ENCODE data around the gene RHCE.
"Not testable (repeated sequence)": the region's sequence is repeated elsewhere in the genome, so short reads cannot be mapped to it uniquely, and the experiment has no call there.

DNA sequence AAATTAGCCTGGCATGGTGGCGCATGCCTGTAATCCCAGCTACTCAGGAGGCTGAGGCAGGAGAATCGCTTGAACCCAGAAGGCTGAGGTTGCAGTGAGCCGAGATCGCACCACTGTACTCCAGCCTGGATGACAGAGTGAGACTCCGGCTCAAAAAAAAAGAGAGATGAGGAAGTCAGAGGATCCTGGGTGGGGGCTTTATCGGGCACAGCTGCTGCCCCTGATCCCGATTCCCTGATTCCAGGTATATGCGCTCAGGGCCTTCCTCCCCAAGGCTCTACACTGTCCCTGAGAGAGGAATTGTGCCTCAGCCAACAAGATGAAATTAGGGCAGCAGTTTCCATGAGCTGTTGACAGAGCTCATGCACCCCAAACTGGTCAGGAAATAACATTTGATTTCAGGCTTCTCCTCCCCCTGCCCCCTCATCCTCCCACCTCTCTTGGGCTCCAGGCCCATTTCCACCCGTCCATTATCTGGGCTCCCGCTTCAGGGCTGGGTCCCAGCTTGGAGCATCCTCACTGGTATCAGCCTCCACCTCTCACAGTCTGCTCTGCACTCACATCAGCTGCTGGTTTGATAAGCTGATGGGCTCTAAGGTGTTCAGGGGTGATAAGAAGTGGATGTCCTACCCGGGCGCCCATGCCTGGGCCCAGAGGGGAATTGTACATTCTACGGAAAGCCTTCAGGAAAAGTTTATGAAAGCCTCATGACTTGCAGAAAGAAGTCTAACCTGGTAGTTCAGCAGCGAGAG is 7.6 kb downstream of the RHCE start:
- TF ChIP-seq, protein P1, sequence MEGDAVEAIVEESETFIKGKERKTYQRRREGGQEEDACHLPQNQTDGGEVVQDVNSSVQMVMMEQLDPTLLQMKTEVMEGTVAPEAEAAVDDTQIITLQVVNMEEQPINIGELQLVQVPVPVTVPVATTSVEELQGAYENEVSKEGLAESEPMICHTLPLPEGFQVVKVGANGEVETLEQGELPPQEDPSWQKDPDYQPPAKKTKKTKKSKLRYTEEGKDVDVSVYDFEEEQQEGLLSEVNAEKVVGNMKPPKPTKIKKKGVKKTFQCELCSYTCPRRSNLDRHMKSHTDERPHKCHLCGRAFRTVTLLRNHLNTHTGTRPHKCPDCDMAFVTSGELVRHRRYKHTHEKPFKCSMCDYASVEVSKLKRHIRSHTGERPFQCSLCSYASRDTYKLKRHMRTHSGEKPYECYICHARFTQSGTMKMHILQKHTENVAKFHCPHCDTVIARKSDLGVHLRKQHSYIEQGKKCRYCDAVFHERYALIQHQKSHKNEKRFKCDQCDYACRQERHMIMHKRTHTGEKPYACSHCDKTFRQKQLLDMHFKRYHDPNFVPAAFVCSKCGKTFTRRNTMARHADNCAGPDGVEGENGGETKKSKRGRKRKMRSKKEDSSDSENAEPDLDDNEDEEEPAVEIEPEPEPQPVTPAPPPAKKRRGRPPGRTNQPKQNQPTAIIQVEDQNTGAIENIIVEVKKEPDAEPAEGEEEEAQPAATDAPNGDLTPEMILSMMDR (IDR thresholded peaks at IDR 0.05; ENCODE audit: insufficient read depth, low read length, poor library complexity, severe bottlenecking), result not testable (repeated sequence)
- not testable (repeated sequence) for TF ChIP-seq EZH2phosphoT487 (conservative IDR thresholded peaks at IDR 0.05; ENCODE audit: low read length)
